Liver (tissue), 9 donors: ENCODE measurements around the gene SPOUT1. TPM values are rescaled to one million over a fixed set of nuclear protein-coding genes. Genes with fewer than 3 reads are reported as not detected.
"Not testable (repeated sequence)": the region's sequence is repeated elsewhere in the genome, so short reads cannot be mapped to it uniquely, and the experiment has no call there.

Experiments
- DNase-seq: peaks from one replicate; pipeline ENCODE4 v3.0.0-alpha.2; 2017; ENCODE audit warnings: low spot score
- H3K27ac ChIP-seq, 2 donors: one replicate each; pipeline ENCODE4 v1.7.0; 2013; ENCODE audit warnings: inconsistent platforms in 2 of 2, low read length in 2 of 2, control low read depth in 1 of 2, low read depth in 1 of 2, mild to moderate bottlenecking in 1 of 2
- H3K27me3 ChIP-seq, 4 donors: one replicate each; pipeline versions ENCODE4 v1.6.1 to v1.7.0; 2013; ENCODE audit warnings: low read length in 3 of 4, inconsistent platforms in 1 of 4, mild to moderate bottlenecking in 1 of 4, moderate library complexity in 1 of 4; ENCODE audit not compliant: control insufficient read depth in 4 of 4, insufficient read depth in 4 of 4
- H3K36me3 ChIP-seq, 4 donors: one replicate each; pipeline versions ENCODE4 v1.6.1 to v1.7.0; 2013; ENCODE audit warnings: low read length in 3 of 4, mild to moderate bottlenecking in 3 of 4, low read depth in 1 of 4, moderate library complexity in 1 of 4; ENCODE audit not compliant: control insufficient read depth in 4 of 4, insufficient read depth in 3 of 4
- H3K4me1 ChIP-seq, 4 donors: one replicate each; pipeline versions ENCODE4 v1.6.1 to v1.7.0; 2013; ENCODE audit warnings: low read length in 3 of 4, mild to moderate bottlenecking in 3 of 4, moderate library complexity in 1 of 4; ENCODE audit not compliant: control insufficient read depth in 4 of 4, insufficient read depth in 4 of 4
- H3K4me3 ChIP-seq, 3 donors: one replicate each; pipeline versions ENCODE4 v1.6.1 to v1.7.0; 2013; ENCODE audit warnings: low read length in 3 of 3, control low read depth in 1 of 3, low read depth in 1 of 3, mild to moderate bottlenecking in 1 of 3
- H3K9ac ChIP-seq, 2 donors: one replicate each; pipeline ENCODE4 v1.7.0; 2013; ENCODE audit warnings: low read length in 2 of 2, mild to moderate bottlenecking in 2 of 2, moderate library complexity in 2 of 2, control low read depth in 1 of 2, low read depth in 1 of 2
- H3K9me3 ChIP-seq, 4 donors: one replicate each; pipeline versions ENCODE4 v1.6.1 to v1.7.0; 2013; ENCODE audit warnings: low read length in 3 of 4; ENCODE audit not compliant: control insufficient read depth in 4 of 4
- CTCF ChIP-seq: fragments of 150-350 bp; IDR thresholded peaks from 2 replicates; pipeline ENCODE4 v1.5.1; 2017; ENCODE audit warnings: improper control_type of control experiment, low read depth, low read length; ENCODE audit not compliant: missing input control
- EGR1 ChIP-seq, 2 donors: IDR thresholded peaks; 2 replicates each; pipeline ENCODE4 v1.6.1; 2016 to 2018; ENCODE audit warnings: antibody characterized with exemption in 2 of 2, low read depth in 2 of 2
- FOXA1 ChIP-seq: IDR thresholded peaks from 2 replicates; pipeline ENCODE4 v1.6.1; 2016; ENCODE audit warnings: antibody characterized with exemption
- GABPA ChIP-seq, 2 donors: IDR thresholded peaks in 1 of 2; conservative IDR thresholded peaks in 1 of 2; 2 replicates each; pipeline ENCODE4 v1.6.1; 2016; ENCODE audit warnings: antibody characterized with exemption in 2 of 2, mild to moderate bottlenecking in 1 of 2, moderate library complexity in 1 of 2
- HNF4A ChIP-seq, 2 donors: conservative IDR thresholded peaks; 2 replicates each; pipeline ENCODE4 v1.6.1; 2016; ENCODE audit warnings: antibody characterized with exemption in 2 of 2, mild to moderate bottlenecking in 2 of 2
- HNF4G ChIP-seq: IDR thresholded peaks from 2 replicates; pipeline ENCODE4 v1.6.1; 2016; ENCODE audit warnings: antibody characterized with exemption
- JUND ChIP-seq, 2 donors: IDR thresholded peaks; 2 replicates each; pipeline ENCODE4 v1.6.1; 2016; ENCODE audit warnings: antibody characterized with exemption in 2 of 2
- MAX ChIP-seq: IDR thresholded peaks from 2 replicates; pipeline ENCODE4 v1.6.1; 2016; ENCODE audit warnings: antibody characterized with exemption
- NR2F2 ChIP-seq: IDR thresholded peaks from 2 replicates; pipeline ENCODE4 v1.6.1; 2016; ENCODE audit warnings: antibody characterized with exemption
- RAD21 ChIP-seq, 2 donors: IDR thresholded peaks; 2 replicates each; pipeline ENCODE4 v1.6.1; 2016; ENCODE audit warnings: antibody characterized with exemption in 2 of 2, mild to moderate bottlenecking in 2 of 2
- RXRA ChIP-seq, 2 donors: IDR thresholded peaks; 2 replicates each; pipeline ENCODE4 v1.6.1; 2017 to 2018; ENCODE audit warnings: antibody characterized with exemption in 2 of 2, mild to moderate bottlenecking in 1 of 2
- SP1 ChIP-seq: IDR thresholded peaks from 2 replicates; pipeline ENCODE4 v1.6.1; 2018; ENCODE audit warnings: antibody characterized with exemption, mild to moderate bottlenecking
- WGBS: extraction: QIAGEN DNeasy Blood & Tissue Kit; methylation state at CpG from one replicate; pipeline ENCODE4 v1.1.7; 2013; 5-methylcytosine and 5-hydroxymethylcytosine counted together
- polyA plus RNA-seq, 2 donors: library from polyadenylated mRNA; stranded (reverse) in 1 of 2; unstranded in 1 of 2; fragments of 200-250 nt in 1 of 2; fragments of >200 nt in 1 of 2; fragmentation: Nextera tagmentation in 1 of 2; extraction: Ambion mirVana in 1 of 2; gene quantifications; one replicate each; pipeline versions ENCODE4 v1.2.1 to v1.2.3, GENCODE V29; 2013 to 2015
- total RNA-seq, 2 donors: library from RNA; depleted of rRNA; stranded (reverse); fragments of >200 nt; gene quantifications; one replicate each; pipeline ENCODE4 v1.2.3, GENCODE V29; 2014
- donor health status: healthy.
- donor health status: healthy.
- donor health status: healthy.
- donor health status: healthy.
- donor health status: healthy.

The SPOUT1 gene
- total and polyA plus RNA-seq, 4 donors: 9.0 to 30.1 (median 14.5) TPM

DNA sequence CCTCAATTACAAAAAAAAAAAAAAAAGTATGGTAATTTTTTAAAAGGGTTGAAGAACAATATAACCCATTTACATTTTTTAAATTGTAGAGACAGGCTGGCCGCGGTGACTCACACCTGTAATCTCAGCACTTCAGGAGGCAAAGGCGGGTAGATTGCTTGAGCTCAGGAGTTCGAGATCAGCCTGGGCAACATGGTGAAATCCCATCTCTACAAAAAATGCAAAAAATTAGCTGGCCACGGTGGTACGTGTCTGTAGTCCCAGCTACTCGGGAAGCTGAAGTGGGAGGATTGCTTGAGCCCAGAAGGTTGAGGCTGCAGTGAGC lies 41.3 kb upstream of the SPOUT1 start:
- H3K4me3 ChIP-seq, H3K36me3 ChIP-seq, DNase-seq, H3K9me3 ChIP-seq, H3K27ac ChIP-seq, H3K9ac ChIP-seq, H3K27me3 ChIP-seq: not testable (repeated sequence)
- 93% methylated on average over 7 of the region's 7 CpGs for WGBS
- H3K4me1 ChIP-seq: peaks cover 5 to 10% (median 9%) of the 10 kb centered on the region in 4 donors

GRCh38 chr9:128870128-128870940 lies 40.7 kb upstream of the SPOUT1 start:
- Histone ChIP-seq H3K9ac (no peak overlapping the region), H3K4me1 (peaks cover 2 to 6% (median 4%) of the 10 kb centered on the region in 4 donors), H3K36me3 (no peaks in the 10 kb centered on the region), H3K27ac (no peak overlapping the region), H3K4me3 (no peak overlapping the region), H3K9me3 (no peaks in the 10 kb centered on the region), H3K27me3 (no peaks in the 10 kb centered on the region)
- 77% methylated on average over 7 of the region's 7 CpGs for WGBS
- no peak for TF ChIP-seq EGR1 (IDR thresholded peaks at IDR 0.05; ENCODE audit: low read depth in 2 of 2)
- no peak for TF ChIP-seq HNF4G
- no peak for TF ChIP-seq RAD21 (IDR thresholded peaks at IDR 0.05)
- TF ChIP-seq GABPA (IDR thresholded peaks at IDR 0.05 in 1 of 2, conservative IDR thresholded peaks at IDR 0.05 in 1 of 2): no peak
- TF ChIP-seq CTCF: no peak
- no peak for TF ChIP-seq RXRA (IDR thresholded peaks at IDR 0.05)
- peak; percentile 30 for TF ChIP-seq NR2F2
- no peak for DNase-seq

- Histone ChIP-seq H3K27me3 (no peaks in the 10 kb centered on the region), H3K9me3 (no peaks in the 10 kb centered on the region), H3K4me1 (peaks cover 5 to 31% (median 17%) of the 10 kb centered on the region in 4 donors), H3K36me3 (no peaks in the 10 kb centered on the region), H3K9ac (no peak overlapping the region), H3K27ac (peak overlapping the region; percentile 5 to 61), H3K4me3 (no peak overlapping the region)
- 16% methylated on average over 10 of the region's 10 CpGs for WGBS
- peak; percentile 89 for DNase-seq
- TF ChIP-seq RAD21 (IDR thresholded peaks at IDR 0.05) (peak; percentile 87 to 95), NR2F2 (peak; percentile 46), JUND (IDR thresholded peaks at IDR 0.05) (no peak), RXRA (IDR thresholded peaks at IDR 0.05) (peak; percentile 39 to 73), FOXA1 (no peak), HNF4A (conservative IDR thresholded peaks at IDR 0.05) (peak; percentile 18 to 54), CTCF (peak; percentile 96), MAX (peak; percentile 14), SP1 (peak; percentile 39)
Measured at GRCh38 chr9:128863647-128864046, 34.1 kb upstream of the SPOUT1 start.
